ENCODE measurements around the gene LZTS3. TPM values are rescaled to one million over a fixed set of nuclear protein-coding genes. Genes with fewer than 3 reads are reported as not detected.

LZTS3 gene
- total and polyA plus RNA-seq, 2 of the 13 experiments (the other 11 are each of a cell fraction or from before 2014, with no cell fraction given), result 10.1 to 31.3 TPM

DNA sequence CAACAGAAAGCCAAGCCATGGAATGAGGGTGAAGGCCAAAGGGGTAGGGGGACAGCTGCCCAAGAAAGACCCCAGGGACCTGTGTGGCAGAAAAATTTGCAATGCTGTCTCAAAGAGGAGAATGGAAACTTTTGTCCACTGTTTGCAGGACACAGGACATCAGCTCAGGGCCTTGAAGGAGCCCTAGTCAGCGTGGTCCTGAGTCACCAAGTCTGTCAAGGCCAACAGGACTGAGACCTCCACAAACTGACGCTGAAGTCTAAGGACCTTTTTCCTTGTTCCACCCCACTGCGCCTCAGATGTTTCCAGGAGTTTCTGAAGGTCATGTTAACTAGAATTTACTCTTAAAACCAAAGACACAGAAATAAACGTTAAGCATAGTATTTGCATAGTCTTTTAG, 57.0 kb downstream of the LZTS3 start:
- Histone ChIP-seq H3K9me3 (ENCODE audit: low read length) (no peaks in the 10 kb centered on the region), H2AFZ (ENCODE audit: low read length) (no peak overlapping the region), H4K20me1 (ENCODE audit: insufficient read depth, low read length) (no peaks in the 10 kb centered on the region), H3K4me2 (ENCODE audit: low read depth, low read length) (no peak overlapping the region), H3K36me3 (replicated peaks in 1 of 2; ENCODE audit: control insufficient read depth in 1 of 2, insufficient read depth in 2 of 2, low read length in 2 of 2) (peaks cover 2 to 17% of the 10 kb centered on the region in 2 experiments; a peak in 4 of 5 replicates), H3K27ac (ENCODE audit: extremely low read length, insufficient read depth, low read length) (no peak overlapping the region), H3K4me1 (ENCODE audit: insufficient read depth, low read length) (peaks cover 45% of the 10 kb centered on the region), H3K27me3 (ENCODE audit: control insufficient read depth in 1 of 2, insufficient read depth in 2 of 2, low read length in 2 of 2) (no peaks in the 10 kb centered on the region), H3K9ac (ENCODE audit: insufficient read depth, low read depth, low read length) (no peak overlapping the region), H3K79me2 (ENCODE audit: insufficient read depth, low read length) (no peaks in the 10 kb centered on the region), H3K4me3 (replicated peaks in 1 of 3; ENCODE audit: insufficient read depth in 1 of 3, low read depth in 2 of 3, low read length in 3 of 3) (no peak overlapping the region)
- TF ChIP-seq ETV6 (CRISPR knock-in tag; conservative IDR thresholded peaks at IDR 0.05) (no peak), MTF1 (CRISPR knock-in tag; IDR thresholded peaks at IDR 0.05) (no peak), ZGPAT (CRISPR knock-in tag; IDR thresholded peaks at IDR 0.05) (no peak), SALL2 (CRISPR knock-in tag; IDR thresholded peaks at IDR 0.05) (no peak), ZNF839 (CRISPR knock-in tag; IDR thresholded peaks at IDR 0.05; ENCODE audit: borderline replicate concordance) (no peak), ZNF343 (CRISPR knock-in tag; IDR thresholded peaks at IDR 0.05) (no peak), ZNF33B (CRISPR knock-in tag; IDR thresholded peaks at IDR 0.05) (no peak), ZNF513 (CRISPR knock-in tag; conservative IDR thresholded peaks at IDR 0.05) (no peak)
- TF ChIP-seq, protein P1, sequence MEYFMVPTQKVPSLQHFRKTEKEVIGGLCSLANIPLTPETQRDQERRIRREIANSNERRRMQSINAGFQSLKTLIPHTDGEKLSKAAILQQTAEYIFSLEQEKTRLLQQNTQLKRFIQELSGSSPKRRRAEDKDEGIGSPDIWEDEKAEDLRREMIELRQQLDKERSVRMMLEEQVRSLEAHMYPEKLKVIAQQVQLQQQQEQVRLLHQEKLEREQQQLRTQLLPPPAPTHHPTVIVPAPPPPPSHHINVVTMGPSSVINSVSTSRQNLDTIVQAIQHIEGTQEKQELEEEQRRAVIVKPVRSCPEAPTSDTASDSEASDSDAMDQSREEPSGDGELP (IDR thresholded peaks at IDR 0.05; ENCODE audit: borderline replicate concordance, low read depth), result no peak
- TF ChIP-seq, protein P2, sequence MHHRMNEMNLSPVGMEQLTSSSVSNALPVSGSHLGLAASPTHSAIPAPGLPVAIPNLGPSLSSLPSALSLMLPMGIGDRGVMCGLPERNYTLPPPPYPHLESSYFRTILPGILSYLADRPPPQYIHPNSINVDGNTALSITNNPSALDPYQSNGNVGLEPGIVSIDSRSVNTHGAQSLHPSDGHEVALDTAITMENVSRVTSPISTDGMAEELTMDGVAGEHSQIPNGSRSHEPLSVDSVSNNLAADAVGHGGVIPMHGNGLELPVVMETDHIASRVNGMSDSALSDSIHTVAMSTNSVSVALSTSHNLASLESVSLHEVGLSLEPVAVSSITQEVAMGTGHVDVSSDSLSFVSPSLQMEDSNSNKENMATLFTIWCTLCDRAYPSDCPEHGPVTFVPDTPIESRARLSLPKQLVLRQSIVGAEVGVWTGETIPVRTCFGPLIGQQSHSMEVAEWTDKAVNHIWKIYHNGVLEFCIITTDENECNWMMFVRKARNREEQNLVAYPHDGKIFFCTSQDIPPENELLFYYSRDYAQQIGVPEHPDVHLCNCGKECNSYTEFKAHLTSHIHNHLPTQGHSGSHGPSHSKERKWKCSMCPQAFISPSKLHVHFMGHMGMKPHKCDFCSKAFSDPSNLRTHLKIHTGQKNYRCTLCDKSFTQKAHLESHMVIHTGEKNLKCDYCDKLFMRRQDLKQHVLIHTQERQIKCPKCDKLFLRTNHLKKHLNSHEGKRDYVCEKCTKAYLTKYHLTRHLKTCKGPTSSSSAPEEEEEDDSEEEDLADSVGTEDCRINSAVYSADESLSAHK (CRISPR knock-in tag; IDR thresholded peaks at IDR 0.05; ENCODE audit: borderline replicate concordance), result no peak
- TF ChIP-seq, protein P3, sequence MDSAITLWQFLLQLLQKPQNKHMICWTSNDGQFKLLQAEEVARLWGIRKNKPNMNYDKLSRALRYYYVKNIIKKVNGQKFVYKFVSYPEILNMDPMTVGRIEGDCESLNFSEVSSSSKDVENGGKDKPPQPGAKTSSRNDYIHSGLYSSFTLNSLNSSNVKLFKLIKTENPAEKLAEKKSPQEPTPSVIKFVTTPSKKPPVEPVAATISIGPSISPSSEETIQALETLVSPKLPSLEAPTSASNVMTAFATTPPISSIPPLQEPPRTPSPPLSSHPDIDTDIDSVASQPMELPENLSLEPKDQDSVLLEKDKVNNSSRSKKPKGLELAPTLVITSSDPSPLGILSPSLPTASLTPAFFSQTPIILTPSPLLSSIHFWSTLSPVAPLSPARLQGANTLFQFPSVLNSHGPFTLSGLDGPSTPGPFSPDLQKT (CRISPR knock-in tag; IDR thresholded peaks at IDR 0.05; ENCODE audit: borderline replicate concordance), result no peak
- TF ChIP-seq, protein P4, sequence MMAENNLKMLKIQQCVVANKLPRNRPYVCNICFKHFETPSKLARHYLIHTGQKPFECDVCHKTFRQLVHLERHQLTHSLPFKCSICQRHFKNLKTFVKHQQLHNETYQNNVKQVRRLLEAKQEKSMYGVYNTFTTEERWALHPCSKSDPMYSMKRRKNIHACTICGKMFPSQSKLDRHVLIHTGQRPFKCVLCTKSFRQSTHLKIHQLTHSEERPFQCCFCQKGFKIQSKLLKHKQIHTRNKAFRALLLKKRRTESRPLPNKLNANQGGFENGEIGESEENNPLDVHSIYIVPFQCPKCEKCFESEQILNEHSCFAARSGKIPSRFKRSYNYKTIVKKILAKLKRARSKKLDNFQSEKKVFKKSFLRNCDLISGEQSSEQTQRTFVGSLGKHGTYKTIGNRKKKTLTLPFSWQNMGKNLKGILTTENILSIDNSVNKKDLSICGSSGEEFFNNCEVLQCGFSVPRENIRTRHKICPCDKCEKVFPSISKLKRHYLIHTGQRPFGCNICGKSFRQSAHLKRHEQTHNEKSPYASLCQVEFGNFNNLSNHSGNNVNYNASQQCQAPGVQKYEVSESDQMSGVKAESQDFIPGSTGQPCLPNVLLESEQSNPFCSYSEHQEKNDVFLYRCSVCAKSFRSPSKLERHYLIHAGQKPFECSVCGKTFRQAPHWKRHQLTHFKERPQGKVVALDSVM (CRISPR knock-in tag; IDR thresholded peaks at IDR 0.05), result no peak
- DNase-seq (ENCODE audit: low spot score) (no peak), FAIRE-seq (no peak), ATAC-seq (no peak)
- in situ Hi-C loops (cut with HindIII; ENCODE audit: extremely low pct_ligation_motif_present, low pct_unique_long_range_greater_than_20kb), result loop anchor here (10.0 kb wide), 1 partner anchor 62 kb away; no protein-coding TSS in a partner anchor
- intact Hi-C loops (cut with micrococcal nuclease; ENCODE audit: unreplicated experiment), result loop anchor here (5.0 kb wide), 1 partner anchor 39 kb away; no protein-coding TSS in a partner anchor
- ChIA-PET POLR2A (no interaction called here), CTCF (ENCODE audit: low intra/inter-chr PET ratio, low total read pairs) (interaction anchor here (1.0 to 5.3 kb wide), 3 partner anchors 38 to 63 kb away, joined by 4 to 47 read pairs (median 4); no protein-coding TSS in a partner anchor)
- no TSS peak for BruUV-seq (replicated peaks)
- WGBS (ENCODE audit: low lambda C conversion rate), result 87% methylated on average over 4 of the region's 4 CpGs
